Liver (tissue), 9 donors: ENCODE results near the gene NTN1. TPM values are rescaled to one million over a fixed set of nuclear protein-coding genes. Genes with fewer than 3 reads are reported as not detected.

ENCODE experiments used
- DNase-seq: peaks from one replicate; pipeline ENCODE4 v3.0.0-alpha.2; 2017; ENCODE audit warnings: low spot score
- H3K27ac ChIP-seq, 2 donors: one replicate each; pipeline ENCODE4 v1.7.0; 2013; ENCODE audit warnings: inconsistent platforms in 2 of 2, low read length in 2 of 2, control low read depth in 1 of 2, low read depth in 1 of 2, mild to moderate bottlenecking in 1 of 2
- H3K27me3 ChIP-seq, 4 donors: one replicate each; pipeline versions ENCODE4 v1.6.1 to v1.7.0; 2013; ENCODE audit warnings: low read length in 3 of 4, inconsistent platforms in 1 of 4, mild to moderate bottlenecking in 1 of 4, moderate library complexity in 1 of 4; ENCODE audit not compliant: control insufficient read depth in 4 of 4, insufficient read depth in 4 of 4
- H3K36me3 ChIP-seq, 4 donors: one replicate each; pipeline versions ENCODE4 v1.6.1 to v1.7.0; 2013; ENCODE audit warnings: low read length in 3 of 4, mild to moderate bottlenecking in 3 of 4, low read depth in 1 of 4, moderate library complexity in 1 of 4; ENCODE audit not compliant: control insufficient read depth in 4 of 4, insufficient read depth in 3 of 4
- H3K4me1 ChIP-seq, 4 donors: one replicate each; pipeline versions ENCODE4 v1.6.1 to v1.7.0; 2013; ENCODE audit warnings: low read length in 3 of 4, mild to moderate bottlenecking in 3 of 4, moderate library complexity in 1 of 4; ENCODE audit not compliant: control insufficient read depth in 4 of 4, insufficient read depth in 4 of 4
- H3K4me3 ChIP-seq, 3 donors: one replicate each; pipeline versions ENCODE4 v1.6.1 to v1.7.0; 2013; ENCODE audit warnings: low read length in 3 of 3, control low read depth in 1 of 3, low read depth in 1 of 3, mild to moderate bottlenecking in 1 of 3
- H3K9ac ChIP-seq, 2 donors: one replicate each; pipeline ENCODE4 v1.7.0; 2013; ENCODE audit warnings: low read length in 2 of 2, mild to moderate bottlenecking in 2 of 2, moderate library complexity in 2 of 2, control low read depth in 1 of 2, low read depth in 1 of 2
- H3K9me3 ChIP-seq, 4 donors: one replicate each; pipeline versions ENCODE4 v1.6.1 to v1.7.0; 2013; ENCODE audit warnings: low read length in 3 of 4; ENCODE audit not compliant: control insufficient read depth in 4 of 4
- CTCF ChIP-seq: fragments of 150-350 bp; IDR thresholded peaks from 2 replicates; pipeline ENCODE4 v1.5.1; 2017; ENCODE audit warnings: improper control_type of control experiment, low read depth, low read length; ENCODE audit not compliant: missing input control
- EGR1 ChIP-seq, 2 donors: IDR thresholded peaks; 2 replicates each; pipeline ENCODE4 v1.6.1; 2016 to 2018; ENCODE audit warnings: antibody characterized with exemption in 2 of 2, low read depth in 2 of 2
- FOXA1 ChIP-seq: IDR thresholded peaks from 2 replicates; pipeline ENCODE4 v1.6.1; 2016; ENCODE audit warnings: antibody characterized with exemption
- FOXA2 ChIP-seq: IDR thresholded peaks from 2 replicates; pipeline ENCODE4 v1.6.1; 2016; ENCODE audit warnings: antibody characterized with exemption
- GABPA ChIP-seq, 2 donors: IDR thresholded peaks in 1 of 2; conservative IDR thresholded peaks in 1 of 2; 2 replicates each; pipeline ENCODE4 v1.6.1; 2016; ENCODE audit warnings: antibody characterized with exemption in 2 of 2, mild to moderate bottlenecking in 1 of 2, moderate library complexity in 1 of 2
- HNF4A ChIP-seq, 2 donors: conservative IDR thresholded peaks; 2 replicates each; pipeline ENCODE4 v1.6.1; 2016; ENCODE audit warnings: antibody characterized with exemption in 2 of 2, mild to moderate bottlenecking in 2 of 2
- HNF4G ChIP-seq: IDR thresholded peaks from 2 replicates; pipeline ENCODE4 v1.6.1; 2016; ENCODE audit warnings: antibody characterized with exemption
- JUND ChIP-seq, 2 donors: IDR thresholded peaks; 2 replicates each; pipeline ENCODE4 v1.6.1; 2016; ENCODE audit warnings: antibody characterized with exemption in 2 of 2
- MAX ChIP-seq: IDR thresholded peaks from 2 replicates; pipeline ENCODE4 v1.6.1; 2016; ENCODE audit warnings: antibody characterized with exemption
- NR2F2 ChIP-seq: IDR thresholded peaks from 2 replicates; pipeline ENCODE4 v1.6.1; 2016; ENCODE audit warnings: antibody characterized with exemption
- RAD21 ChIP-seq, 2 donors: IDR thresholded peaks; 2 replicates each; pipeline ENCODE4 v1.6.1; 2016; ENCODE audit warnings: antibody characterized with exemption in 2 of 2, mild to moderate bottlenecking in 2 of 2
- REST ChIP-seq: IDR thresholded peaks from 2 replicates; pipeline ENCODE4 v1.6.1; 2016; ENCODE audit warnings: antibody characterized with exemption, mild to moderate bottlenecking
- RXRA ChIP-seq, 2 donors: IDR thresholded peaks; 2 replicates each; pipeline ENCODE4 v1.6.1; 2017 to 2018; ENCODE audit warnings: antibody characterized with exemption in 2 of 2, mild to moderate bottlenecking in 1 of 2
- SP1 ChIP-seq: IDR thresholded peaks from 2 replicates; pipeline ENCODE4 v1.6.1; 2018; ENCODE audit warnings: antibody characterized with exemption, mild to moderate bottlenecking
- TAF1 ChIP-seq: conservative IDR thresholded peaks from 2 replicates; pipeline ENCODE4 v1.6.1; 2016; ENCODE audit warnings: antibody characterized with exemption, mild to moderate bottlenecking
- YY1 ChIP-seq: IDR thresholded peaks from 2 replicates; pipeline ENCODE4 v1.6.1; 2016; ENCODE audit warnings: antibody characterized with exemption, mild to moderate bottlenecking
- WGBS: extraction: QIAGEN DNeasy Blood & Tissue Kit; methylation state at CpG from one replicate; pipeline ENCODE4 v1.1.7; 2013; 5-methylcytosine and 5-hydroxymethylcytosine counted together
- polyA plus RNA-seq, 2 donors: library from polyadenylated mRNA; stranded (reverse) in 1 of 2; unstranded in 1 of 2; fragments of 200-250 nt in 1 of 2; fragments of >200 nt in 1 of 2; fragmentation: Nextera tagmentation in 1 of 2; extraction: Ambion mirVana in 1 of 2; gene quantifications; one replicate each; pipeline versions ENCODE4 v1.2.1 to v1.2.3, GENCODE V29; 2013 to 2015
- total RNA-seq, 2 donors: library from RNA; depleted of rRNA; stranded (reverse); fragments of >200 nt; gene quantifications; one replicate each; pipeline ENCODE4 v1.2.3, GENCODE V29; 2014
- TF ChIP-seq, protein P1 (sequence below): IDR thresholded peaks from 2 replicates; pipeline ENCODE4 v1.6.1; 2016; ENCODE audit warnings: antibody characterized with exemption
- TF ChIP-seq, protein P2 (sequence below): IDR thresholded peaks from 2 replicates; pipeline ENCODE4 v1.6.1; 2016; ENCODE audit warnings: antibody characterized with exemption
- donor health status: healthy.
- donor health status: healthy.
- donor health status: healthy.
- donor health status: healthy.
- donor health status: healthy.

The NTN1 gene
- total and polyA plus RNA-seq, 4 donors = 0.14 to 8.7 (median 4.3) TPM

GRCh38 chr17:9123594-9124553 is 102.6 kb downstream of the NTN1 start:
- H3K9me3 ChIP-seq = no peaks in the 10 kb centered on the region
- H3K4me3 ChIP-seq = no peak overlapping the region
- no peaks in the 10 kb centered on the region for H3K27me3 ChIP-seq
- H3K9ac ChIP-seq = no peak overlapping the region
- H3K4me1 ChIP-seq = no peaks in the 10 kb centered on the region
- 86% methylated on average over 17 of the region's 17 CpGs for WGBS
- DNase-seq = no peak
- H3K36me3 ChIP-seq = no peaks in the 10 kb centered on the region
- no peak overlapping the region for H3K27ac ChIP-seq
- TF ChIP-seq NR2F2 (no peak), REST (no peak), CTCF (no peak), RXRA (IDR thresholded peaks at IDR 0.05) (no peak), JUND (IDR thresholded peaks at IDR 0.05) (no peak), EGR1 (IDR thresholded peaks at IDR 0.05; ENCODE audit: low read depth in 2 of 2) (no peak), TAF1 (no peak), FOXA2 (no peak), HNF4G (no peak), GABPA (IDR thresholded peaks at IDR 0.05 in 1 of 2, conservative IDR thresholded peaks at IDR 0.05 in 1 of 2) (no peak), HNF4A (conservative IDR thresholded peaks at IDR 0.05) (no peak), YY1 (no peak), FOXA1 (no peak), RAD21 (IDR thresholded peaks at IDR 0.05) (no peak), MAX (no peak), SP1 (no peak)
- TF ChIP-seq, protein P1, sequence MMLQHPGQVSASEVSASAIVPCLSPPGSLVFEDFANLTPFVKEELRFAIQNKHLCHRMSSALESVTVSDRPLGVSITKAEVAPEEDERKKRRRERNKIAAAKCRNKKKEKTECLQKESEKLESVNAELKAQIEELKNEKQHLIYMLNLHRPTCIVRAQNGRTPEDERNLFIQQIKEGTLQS = no peak
- TF ChIP-seq, protein P2, sequence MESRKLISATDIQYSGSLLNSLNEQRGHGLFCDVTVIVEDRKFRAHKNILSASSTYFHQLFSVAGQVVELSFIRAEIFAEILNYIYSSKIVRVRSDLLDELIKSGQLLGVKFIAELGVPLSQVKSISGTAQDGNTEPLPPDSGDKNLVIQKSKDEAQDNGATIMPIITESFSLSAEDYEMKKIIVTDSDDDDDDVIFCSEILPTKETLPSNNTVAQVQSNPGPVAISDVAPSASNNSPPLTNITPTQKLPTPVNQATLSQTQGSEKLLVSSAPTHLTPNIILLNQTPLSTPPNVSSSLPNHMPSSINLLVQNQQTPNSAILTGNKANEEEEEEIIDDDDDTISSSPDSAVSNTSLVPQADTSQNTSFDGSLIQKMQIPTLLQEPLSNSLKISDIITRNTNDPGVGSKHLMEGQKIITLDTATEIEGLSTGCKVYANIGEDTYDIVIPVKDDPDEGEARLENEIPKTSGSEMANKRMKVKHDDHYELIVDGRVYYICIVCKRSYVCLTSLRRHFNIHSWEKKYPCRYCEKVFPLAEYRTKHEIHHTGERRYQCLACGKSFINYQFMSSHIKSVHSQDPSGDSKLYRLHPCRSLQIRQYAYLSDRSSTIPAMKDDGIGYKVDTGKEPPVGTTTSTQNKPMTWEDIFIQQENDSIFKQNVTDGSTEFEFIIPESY = no peak
